NCI-H2196 (cell line): ENCODE data around the gene CYP2W1.
"Not testable (repeated sequence)": the region's sequence is repeated elsewhere in the genome, so short reads cannot be mapped to it uniquely, and the experiment has no call there.

Source experiments
- DNase-seq: peaks from one replicate; lab custom pipeline; 2025; ENCODE audit not compliant: unreplicated experiment; lab: John Stamatoyannopoulos, UW

CYP2W1 gene, protein sequence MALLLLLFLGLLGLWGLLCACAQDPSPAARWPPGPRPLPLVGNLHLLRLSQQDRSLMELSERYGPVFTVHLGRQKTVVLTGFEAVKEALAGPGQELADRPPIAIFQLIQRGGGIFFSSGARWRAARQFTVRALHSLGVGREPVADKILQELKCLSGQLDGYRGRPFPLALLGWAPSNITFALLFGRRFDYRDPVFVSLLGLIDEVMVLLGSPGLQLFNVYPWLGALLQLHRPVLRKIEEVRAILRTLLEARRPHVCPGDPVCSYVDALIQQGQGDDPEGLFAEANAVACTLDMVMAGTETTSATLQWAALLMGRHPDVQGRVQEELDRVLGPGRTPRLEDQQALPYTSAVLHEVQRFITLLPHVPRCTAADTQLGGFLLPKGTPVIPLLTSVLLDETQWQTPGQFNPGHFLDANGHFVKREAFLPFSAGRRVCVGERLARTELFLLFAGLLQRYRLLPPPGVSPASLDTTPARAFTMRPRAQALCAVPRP

DNA sequence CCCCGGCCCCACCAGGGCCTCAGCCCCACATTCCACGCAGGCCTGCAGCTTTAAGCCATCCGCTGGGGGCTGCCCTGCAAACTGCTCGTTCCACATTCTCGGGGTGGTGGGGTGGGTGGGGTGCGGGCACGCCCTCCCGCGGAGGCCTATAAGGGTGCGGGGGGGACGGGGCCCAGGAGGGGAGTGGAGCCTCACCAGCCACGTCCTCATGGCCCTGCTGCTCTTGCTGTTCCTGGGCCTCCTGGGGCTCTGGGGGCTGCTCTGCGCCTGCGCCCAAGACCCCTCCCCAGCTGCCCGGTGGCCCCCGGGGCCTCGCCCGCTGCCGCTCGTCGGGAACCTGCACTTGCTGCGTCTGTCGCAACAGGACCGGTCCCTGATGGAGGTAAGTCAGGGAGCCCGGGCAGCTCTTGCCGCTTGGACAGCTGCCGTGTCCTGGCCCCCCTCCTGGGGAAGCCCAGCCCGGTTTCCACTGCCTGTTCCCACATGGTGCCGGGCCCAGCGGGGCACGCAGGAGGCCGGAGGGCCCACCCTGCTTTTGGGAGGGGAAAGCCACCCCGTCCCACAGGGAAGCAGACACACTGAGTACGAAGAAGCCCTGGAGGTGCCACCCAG, at the start of gene CYP2W1:
Gene CYP2W1, plus strand, starts transcription at position 178 of the 612 bp plus-strand sequence. Its CDS starts 31 bp downstream, at position 209.
- no peak for DNase-seq

GRCh38 chr7:934469-935163, 48.4 kb upstream of the CYP2W1 start:
- no peak for DNase-seq

- no peak for DNase-seq
These were observed 47.7 kb upstream of the CYP2W1 start for GRCh38 chr7:935164-935873.

GRCh38 chr7:935874-936385, 47.1 kb upstream of the CYP2W1 start:
- no peak for DNase-seq

GRCh38 chr7:936386-937054, 46.5 kb upstream of the CYP2W1 start:
- DNase-seq = no peak

DNA sequence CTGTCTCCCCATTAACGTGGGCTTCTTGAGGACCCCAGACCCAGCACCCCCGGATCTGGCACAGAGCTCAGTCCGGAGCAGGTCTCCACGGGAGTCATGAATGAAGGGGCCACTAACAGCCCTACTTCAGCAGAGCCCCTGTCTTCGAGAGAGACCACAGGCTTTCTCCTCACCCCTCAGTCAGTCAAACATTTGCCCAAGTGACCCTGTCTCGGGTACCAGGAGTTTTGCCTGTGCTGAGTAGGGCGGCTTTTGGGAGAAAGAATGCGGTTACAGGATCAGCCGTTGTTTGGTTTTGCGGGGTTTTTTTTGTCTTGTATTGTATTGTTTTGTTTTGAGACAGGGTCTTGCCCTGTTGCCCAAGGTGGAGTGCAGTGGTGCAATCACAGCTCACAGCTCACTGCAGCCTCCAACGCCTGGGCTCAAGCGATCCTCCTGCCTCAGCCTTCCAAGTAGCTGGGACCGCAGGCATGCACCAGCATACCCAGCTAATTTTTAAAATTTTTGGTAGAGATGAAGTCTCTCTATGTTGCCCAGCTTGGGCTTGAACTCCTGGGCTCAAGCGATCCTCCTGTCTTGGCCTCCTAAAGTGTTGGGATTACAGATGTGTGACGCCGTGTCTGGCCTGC, 45.0 kb upstream of the CYP2W1 start:
- no peak for DNase-seq

DNA sequence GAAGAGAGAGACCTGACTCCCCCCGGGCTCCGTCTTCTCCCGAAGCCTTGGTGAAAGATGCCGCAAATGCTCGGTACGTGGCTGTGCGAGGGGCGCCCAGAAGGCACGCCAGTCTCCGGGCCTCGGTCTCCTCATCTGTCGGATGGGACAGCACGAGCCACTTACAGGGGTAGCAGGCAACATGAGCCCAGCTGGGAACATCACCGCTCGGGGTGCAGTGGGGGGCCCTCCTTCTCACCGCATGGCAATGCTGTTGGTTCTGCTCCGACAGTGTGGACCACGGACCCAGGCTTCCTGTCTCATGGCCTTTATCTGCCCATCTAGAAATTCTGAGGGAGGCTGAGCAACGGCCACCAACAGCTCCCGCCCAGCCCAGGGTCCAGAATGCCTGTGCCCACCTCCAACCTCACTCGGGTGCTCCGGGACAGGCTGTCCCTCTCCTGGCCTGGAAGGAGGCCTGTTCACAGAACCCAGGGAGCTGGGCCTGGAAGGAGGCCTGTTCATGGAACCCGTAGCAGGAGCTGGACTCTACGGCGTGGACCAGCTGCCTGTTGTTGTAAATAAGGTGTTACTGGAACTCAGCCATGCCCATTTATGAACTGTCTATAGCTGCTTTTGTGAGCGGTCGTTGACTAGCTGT, 44.3 kb upstream of the CYP2W1 start:
- no peak for DNase-seq

GRCh38 chr7:939843-940242, 43.1 kb upstream of the CYP2W1 start:
- DNase-seq = no peak

DNA sequence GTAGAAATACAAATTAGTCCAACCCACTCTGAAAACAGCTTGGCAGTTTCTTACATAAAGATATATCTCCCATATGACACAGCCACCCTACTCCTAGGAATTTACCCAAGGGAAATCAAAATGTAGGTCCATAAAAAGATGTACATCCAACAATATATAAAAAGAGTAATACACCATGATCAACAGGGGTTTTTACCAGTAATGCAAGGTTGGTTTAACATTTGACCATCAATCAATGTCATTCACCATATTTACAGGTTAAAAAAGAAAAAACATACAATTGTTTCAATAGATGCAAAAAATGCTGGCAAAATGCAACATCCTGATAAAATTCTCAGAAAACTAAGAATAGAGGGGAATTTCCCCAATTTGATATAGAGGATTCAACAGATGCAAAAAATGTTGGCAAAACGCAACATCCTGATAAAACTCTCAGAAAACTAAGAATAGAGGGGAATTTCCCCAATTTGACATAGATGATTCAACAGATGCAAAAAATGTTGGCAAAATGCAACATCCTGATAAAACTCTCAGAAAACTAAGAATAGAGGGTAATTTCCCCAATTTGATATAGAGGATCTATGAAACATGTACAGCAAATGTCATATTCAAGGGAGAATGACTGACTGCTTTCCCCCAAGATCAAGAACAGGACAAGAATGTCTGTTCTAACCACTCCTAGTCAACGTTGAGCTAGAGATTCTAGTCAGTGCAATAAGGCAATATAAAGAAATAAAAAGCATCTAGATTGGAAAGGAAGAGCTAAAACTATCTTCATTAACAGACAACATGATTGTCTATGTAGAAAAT, 42.2 kb upstream of the CYP2W1 start:
- DNase-seq = no peak

- DNase-seq = not testable (repeated sequence)
These were observed 39.2 kb upstream of the CYP2W1 start for GRCh38 chr7:943793-944192.

GRCh38 chr7:944744-945143, 38.2 kb upstream of the CYP2W1 start:
- no peak for DNase-seq

DNA sequence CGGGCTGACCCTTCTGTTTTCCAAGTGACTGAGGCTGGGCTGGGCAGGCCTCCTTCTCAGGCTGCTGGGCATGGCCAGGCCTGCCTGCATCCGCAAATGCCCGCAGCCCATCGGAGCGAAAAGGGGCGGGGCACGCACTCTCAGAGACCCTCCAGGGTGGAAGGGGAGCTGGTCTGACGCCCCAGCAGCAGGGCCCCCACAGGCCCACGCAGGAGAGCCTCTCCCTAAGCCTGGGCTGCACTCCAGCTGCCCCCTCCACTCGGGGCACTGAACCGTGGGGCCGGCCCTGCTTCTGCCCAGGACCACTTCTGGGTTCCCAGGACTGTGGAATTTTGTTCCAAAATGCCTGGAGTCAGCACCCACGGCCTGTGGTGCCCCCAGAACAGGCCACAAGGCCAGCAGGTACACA, 37.8 kb upstream of the CYP2W1 start:
- no peak for DNase-seq

GRCh38 chr7:945556-946255, 37.3 kb upstream of the CYP2W1 start:
- DNase-seq = no peak

GRCh38 chr7:946256-946996, 36.6 kb upstream of the CYP2W1 start:
- DNase-seq = no peak

DNA sequence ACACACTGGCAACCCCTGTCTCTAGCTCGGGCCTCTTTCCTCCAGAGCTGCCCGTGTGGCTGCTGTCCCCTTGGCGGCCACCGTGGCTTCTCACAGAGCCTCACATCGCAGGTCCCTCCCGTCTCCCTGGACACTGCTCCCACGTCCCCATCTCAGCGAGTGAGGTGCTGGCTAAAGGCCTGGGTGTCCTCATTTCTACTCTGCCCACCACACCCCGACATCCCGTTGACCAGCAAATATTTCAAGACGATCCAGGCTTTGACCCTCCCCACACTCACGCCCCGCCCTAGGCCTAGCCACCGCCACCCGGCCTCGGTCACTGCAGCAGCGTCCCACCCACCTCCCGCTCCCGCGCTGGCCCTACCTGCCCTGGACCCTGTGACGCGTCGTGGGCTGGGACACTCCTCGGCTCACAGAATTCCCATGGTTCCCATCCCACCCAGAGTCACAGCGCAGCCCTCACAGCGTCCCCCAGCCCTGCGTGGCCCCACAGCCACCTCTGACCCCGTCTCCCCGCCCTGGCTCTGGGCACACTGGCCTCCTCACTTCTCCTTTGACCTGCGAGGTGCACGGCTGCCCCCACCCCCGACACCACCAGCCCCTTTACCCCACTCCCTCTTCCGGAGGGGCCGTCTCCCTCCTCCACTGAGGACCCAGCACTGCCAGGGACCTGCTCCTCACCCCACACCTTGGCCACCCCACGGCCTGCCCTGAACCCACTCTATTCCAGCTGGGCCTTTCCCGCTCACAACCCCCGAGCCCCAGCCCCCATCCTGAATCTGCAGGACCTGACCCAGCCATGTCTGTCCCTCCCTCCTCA, 35.4 kb upstream of the CYP2W1 start:
- DNase-seq = no peak
